ENCODE results near the gene ZFP36.
"Not testable (repeated sequence)": the region's sequence is repeated elsewhere in the genome, so short reads cannot be mapped to it uniquely, and the experiment has no call there.

The ZFP36 gene

GRCh38 chr19:39446365-39447084, 39.9 kb downstream of the ZFP36 start:
- DNase-seq = no peak

- DNase-seq = no peak
Measured at GRCh38 chr19:39448271-39448670, 41.6 kb downstream of the ZFP36 start.

- DNase-seq = no peak
Measured at GRCh38 chr19:39449116-39449797, 42.6 kb downstream of the ZFP36 start.

- DNase-seq = not testable (repeated sequence)
Measured at GRCh38 chr19:39451257-39451656, 44.6 kb downstream of the ZFP36 start.

Data from CD4-positive, alpha-beta T cell treated with Interleukin-10 for 1 hour (primary cell).